PC-9 (cell line): ENCODE data around the gene TTLL5.

Experiments
- EZH2 ChIP-seq: fragments of 200-600 bp; sonication (generic); IDR thresholded peaks from 2 replicates; pipeline ENCODE4 v1.8.0; 2017; ENCODE audit warnings: antibody characterized with exemption, low read depth
- TF ChIP-seq, protein P1 (sequence below): fragments of 200-600 bp; sonication (generic); conservative IDR thresholded peaks from 2 replicates; pipeline ENCODE4 v1.6.1; 2017; ENCODE audit warnings: mixed run types, antibody characterized with exemption, mild to moderate bottlenecking, moderate library complexity

DNA sequence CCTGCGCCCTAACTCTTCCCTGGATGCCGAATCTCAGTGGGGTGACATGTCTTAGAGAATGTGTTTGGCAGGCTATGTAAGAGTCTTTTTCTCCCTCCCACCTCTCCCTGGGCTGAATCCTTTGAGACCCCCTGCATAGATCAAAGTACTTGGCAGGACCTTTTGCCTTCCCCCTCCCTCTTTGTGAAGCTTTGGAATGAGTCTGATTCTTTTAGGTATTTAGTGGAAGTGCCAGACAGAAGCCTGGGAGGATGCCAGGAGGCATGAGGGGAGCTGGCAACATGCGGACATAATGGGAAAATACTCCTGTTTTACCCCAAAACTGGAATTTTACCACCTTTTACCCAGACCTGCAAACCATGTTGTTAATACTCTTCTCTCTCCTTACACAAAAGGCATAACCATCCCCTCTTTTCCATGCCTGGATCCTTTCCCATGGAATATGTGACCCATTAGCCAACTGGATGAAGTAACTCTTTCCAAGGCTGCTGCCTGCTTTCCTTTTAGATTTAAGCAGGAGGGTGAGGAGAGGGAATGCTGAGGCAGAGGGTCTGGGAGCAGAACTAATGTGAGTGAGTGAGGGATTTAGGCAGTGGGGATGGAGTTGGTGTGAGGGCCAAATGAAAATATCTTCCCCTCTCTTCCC lies 41.7 kb downstream of the TTLL5 start:
- TF ChIP-seq, protein P1, sequence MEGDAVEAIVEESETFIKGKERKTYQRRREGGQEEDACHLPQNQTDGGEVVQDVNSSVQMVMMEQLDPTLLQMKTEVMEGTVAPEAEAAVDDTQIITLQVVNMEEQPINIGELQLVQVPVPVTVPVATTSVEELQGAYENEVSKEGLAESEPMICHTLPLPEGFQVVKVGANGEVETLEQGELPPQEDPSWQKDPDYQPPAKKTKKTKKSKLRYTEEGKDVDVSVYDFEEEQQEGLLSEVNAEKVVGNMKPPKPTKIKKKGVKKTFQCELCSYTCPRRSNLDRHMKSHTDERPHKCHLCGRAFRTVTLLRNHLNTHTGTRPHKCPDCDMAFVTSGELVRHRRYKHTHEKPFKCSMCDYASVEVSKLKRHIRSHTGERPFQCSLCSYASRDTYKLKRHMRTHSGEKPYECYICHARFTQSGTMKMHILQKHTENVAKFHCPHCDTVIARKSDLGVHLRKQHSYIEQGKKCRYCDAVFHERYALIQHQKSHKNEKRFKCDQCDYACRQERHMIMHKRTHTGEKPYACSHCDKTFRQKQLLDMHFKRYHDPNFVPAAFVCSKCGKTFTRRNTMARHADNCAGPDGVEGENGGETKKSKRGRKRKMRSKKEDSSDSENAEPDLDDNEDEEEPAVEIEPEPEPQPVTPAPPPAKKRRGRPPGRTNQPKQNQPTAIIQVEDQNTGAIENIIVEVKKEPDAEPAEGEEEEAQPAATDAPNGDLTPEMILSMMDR = no peak
- no peak for TF ChIP-seq EZH2
